Measurements from ENCODE around the gene ROBO2.

Gene ROBO2

GRCh38 chr3:77686560-77686959, 646.7 kb downstream of the ROBO2 start:
- Histone ChIP-seq H3K9ac (ENCODE audit: low read length) (no peak overlapping the region), H3K27ac (ENCODE audit: low read depth, low read length, poor library complexity, severe bottlenecking) (no peak overlapping the region), H3K4me3 (ENCODE audit: low read depth, low read length, poor library complexity, severe bottlenecking) (no peak overlapping the region), H3F3A (ENCODE audit: insufficient read depth, low read length) (no peaks in the 10 kb centered on the region), H3K36me3 (ENCODE audit: insufficient read depth, low read length) (no peaks in the 10 kb centered on the region), H3K27me3 (ENCODE audit: insufficient read depth, low read length) (no peaks in the 10 kb centered on the region), H3K79me2 (ENCODE audit: insufficient read depth, low read length) (no peaks in the 10 kb centered on the region), H3K4me2 (ENCODE audit: low read length) (no peak overlapping the region), H3K9me2 (ENCODE audit: low read depth, low read length) (no peaks in the 10 kb centered on the region), H2AFZ (ENCODE audit: low read length) (no peak overlapping the region), H4K20me1 (ENCODE audit: insufficient read depth, low read length) (no peaks in the 10 kb centered on the region), H3K9me3 (ENCODE audit: low read length) (peaks cover 4% of the 10 kb centered on the region; the same call in 1 of the 2 replicates), H3K4me1 (ENCODE audit: insufficient read depth, low read length, severe bottlenecking) (no peaks in the 10 kb centered on the region)
- TF ChIP-seq EZH2 (IDR thresholded peaks at IDR 0.05; ENCODE audit: borderline replicate concordance, low read length) (no peak), CTCF (IDR thresholded peaks at IDR 0.05; ENCODE audit: low read length) (no peak)

GRCh38 chr3:77687545-77687944, 647.6 kb downstream of the ROBO2 start:
- H3K4me3 ChIP-seq (ENCODE audit: low read depth, low read length, poor library complexity, severe bottlenecking) = no peak overlapping the region
- no peaks in the 10 kb centered on the region for H3K9me3 ChIP-seq (ENCODE audit: low read length)
- H4K20me1 ChIP-seq (ENCODE audit: insufficient read depth, low read length) = no peaks in the 10 kb centered on the region
- H3K27me3 ChIP-seq (ENCODE audit: insufficient read depth, low read length) = no peaks in the 10 kb centered on the region
- no peak overlapping the region for H3K27ac ChIP-seq (ENCODE audit: low read depth, low read length, poor library complexity, severe bottlenecking)
- H3K9ac ChIP-seq (ENCODE audit: low read length) = no peak overlapping the region
- H2AFZ ChIP-seq (ENCODE audit: low read length) = no peak overlapping the region
- no peaks in the 10 kb centered on the region for H3K4me1 ChIP-seq (ENCODE audit: insufficient read depth, low read length, severe bottlenecking)
- H3K79me2 ChIP-seq (ENCODE audit: insufficient read depth, low read length) = no peaks in the 10 kb centered on the region
- H3K9me2 ChIP-seq (ENCODE audit: low read depth, low read length) = no peaks in the 10 kb centered on the region
- no peaks in the 10 kb centered on the region for H3K36me3 ChIP-seq (ENCODE audit: insufficient read depth, low read length)
- H3F3A ChIP-seq (ENCODE audit: insufficient read depth, low read length) = no peaks in the 10 kb centered on the region
- no peak overlapping the region for H3K4me2 ChIP-seq (ENCODE audit: low read length)
- no peak for TF ChIP-seq CTCF (IDR thresholded peaks at IDR 0.05; ENCODE audit: low read length)
- TF ChIP-seq EZH2 (IDR thresholded peaks at IDR 0.05; ENCODE audit: borderline replicate concordance, low read length) = no peak

- no peak overlapping the region for H3K4me3 ChIP-seq (ENCODE audit: low read depth, low read length, poor library complexity, severe bottlenecking)
- H3K9me2 ChIP-seq (ENCODE audit: low read depth, low read length) = no peaks in the 10 kb centered on the region
- H3K79me2 ChIP-seq (ENCODE audit: insufficient read depth, low read length) = no peaks in the 10 kb centered on the region
- no peaks in the 10 kb centered on the region for H3K36me3 ChIP-seq (ENCODE audit: insufficient read depth, low read length)
- no peaks in the 10 kb centered on the region for H3K9me3 ChIP-seq (ENCODE audit: low read length)
- no peaks in the 10 kb centered on the region for H3K27me3 ChIP-seq (ENCODE audit: insufficient read depth, low read length)
- no peaks in the 10 kb centered on the region for H3K4me1 ChIP-seq (ENCODE audit: insufficient read depth, low read length, severe bottlenecking)
- H4K20me1 ChIP-seq (ENCODE audit: insufficient read depth, low read length) = no peaks in the 10 kb centered on the region
- no peak overlapping the region for H3K4me2 ChIP-seq (ENCODE audit: low read length)
- no peak overlapping the region for H3K9ac ChIP-seq (ENCODE audit: low read length)
- H2AFZ ChIP-seq (ENCODE audit: low read length) = no peak overlapping the region
- H3F3A ChIP-seq (ENCODE audit: insufficient read depth, low read length) = no peaks in the 10 kb centered on the region
- no peak for TF ChIP-seq EZH2 (IDR thresholded peaks at IDR 0.05; ENCODE audit: borderline replicate concordance, low read length)
- no peak for TF ChIP-seq CTCF (IDR thresholded peaks at IDR 0.05; ENCODE audit: low read length)
- no peak overlapping the region for H3K27ac ChIP-seq (ENCODE audit: low read depth, low read length, poor library complexity, severe bottlenecking)
These were observed 650.5 kb downstream of the ROBO2 start for GRCh38 chr3:77690284-77690845.
